H1 (cell line): ENCODE results near the gene TIGD6. TPM values are rescaled to one million over a fixed set of nuclear protein-coding genes. Genes with fewer than 3 reads are reported as not detected.

Experiments used
- CTCF ChIA-PET: fragments of 300-600 bp; sonication (Branson Sonifier 250); formaldehyde crosslinking; loops from one replicate; lab custom pipeline; 2021; ENCODE audit not compliant: partially characterized antibody; lab: Charles Lee
- POLR2A ChIA-PET: fragments of 300-600 bp; sonication (Branson Sonifier 250); formaldehyde crosslinking; loops from one replicate; lab custom pipeline; 2021; ENCODE audit warnings: inconsistent platforms; ENCODE audit not compliant: partially characterized antibody; lab: Charles Lee
- DNase-seq, 2 experiments: peaks; one replicate each; pipeline versions ENCODE4 v3.0.0 to v3.0.0-alpha.2; 2010 to 2022; ENCODE audit warnings: low spot score in 2 of 2, low read depth in 1 of 2, mixed read lengths in 1 of 2
- FAIRE-seq: peaks from 2 replicates; lab custom pipeline; 2011; peaks lifted over from hg19 to GRCh38; lab: Jason Lieb, UNC
- H2AFZ ChIP-seq: 2 replicates; pipeline ENCODE4 v1.8.1; 2012; ENCODE audit warnings: low read length, inconsistent platforms
- H2AK5ac ChIP-seq: 2 replicates; pipeline ENCODE4 v1.6.1; 2013; ENCODE audit warnings: low read depth, low read length
- H2BK120ac ChIP-seq: replicated peaks from 2 replicates; pipeline ENCODE3; 2013; ENCODE audit warnings: low read depth, low read length, inconsistent platforms
- H2BK12ac ChIP-seq: 2 replicates; pipeline ENCODE4 v1.6.1; 2013; ENCODE audit warnings: low read depth, low read length
- H2BK15ac ChIP-seq: 2 replicates; pipeline ENCODE4 v1.6.1; 2013; ENCODE audit warnings: low read length
- H2BK20ac ChIP-seq: 2 replicates; pipeline ENCODE4 v1.6.1; 2013; ENCODE audit warnings: low read length
- H2BK5ac ChIP-seq: 2 replicates; pipeline ENCODE4 v1.6.1; 2013; ENCODE audit warnings: low read depth, low read length
- H3K14ac ChIP-seq: 2 replicates; pipeline ENCODE4 v1.6.1; 2013; ENCODE audit warnings: inconsistent platforms; ENCODE audit not compliant: insufficient read length
- H3K18ac ChIP-seq: 2 replicates; pipeline ENCODE4 v1.6.1; 2013; ENCODE audit warnings: low read length; ENCODE audit errors: extremely low read depth
- H3K23ac ChIP-seq: 2 replicates; pipeline ENCODE4 v1.6.1; 2013; ENCODE audit warnings: inconsistent platforms; ENCODE audit not compliant: insufficient read length
- H3K23me2 ChIP-seq: 2 replicates; pipeline ENCODE4 v1.6.1; 2013; ENCODE audit warnings: low read depth, low read length
- H3K27ac ChIP-seq: 2 replicates; pipeline ENCODE4 v1.6.1; 2011; ENCODE audit warnings: low read depth, low read length, inconsistent platforms
- H3K27me3 ChIP-seq, 4 experiments: replicated peaks in 1 of 4; 1 replicate in 1 of 4; 2 replicates in 3 of 4; pipeline versions ENCODE4 v1.6.1 to v1.8.1; 2011 to 2013; ENCODE audit warnings: low read length in 3 of 4, mild to moderate bottlenecking in 3 of 4, inconsistent platforms in 2 of 4, mixed read lengths in 2 of 4, moderate library complexity in 1 of 4; ENCODE audit not compliant: control insufficient read depth in 3 of 4, insufficient read depth in 3 of 4; ENCODE audit errors: extremely low read depth in 1 of 4
- H3K36me3 ChIP-seq, 4 experiments: 2 replicates each; pipeline versions ENCODE4 v1.6.1 to v1.8.1; 2011 to 2013; ENCODE audit warnings: mild to moderate bottlenecking in 4 of 4, low read length in 3 of 4, moderate library complexity in 2 of 4, control low read depth in 1 of 4, inconsistent platforms in 1 of 4; ENCODE audit not compliant: insufficient read depth in 4 of 4, control insufficient read depth in 2 of 4
- H3K4ac ChIP-seq: replicated peaks from 2 replicates; pipeline ENCODE3; 2013; ENCODE audit warnings: low read length, low read depth, mixed read lengths, inconsistent platforms; ENCODE audit not compliant: insufficient read length
- H3K4me1 ChIP-seq, 4 experiments: replicated peaks in 1 of 4; 1 replicate in 1 of 4; 2 replicates in 3 of 4; pipeline versions ENCODE4 v1.6.1 to v1.8.1; 2011 to 2013; ENCODE audit warnings: low read length in 3 of 4, inconsistent platforms in 2 of 4, mixed read lengths in 1 of 4; ENCODE audit not compliant: insufficient read depth in 4 of 4, control insufficient read depth in 3 of 4
- H3K4me2 ChIP-seq, 2 experiments: 2 replicates each; pipeline versions ENCODE4 v1.6.1 to v1.8.1; 2011 to 2013; ENCODE audit warnings: low read depth in 2 of 2, low read length in 2 of 2, control low read depth in 1 of 2, inconsistent platforms in 1 of 2, mild to moderate bottlenecking in 1 of 2; ENCODE audit not compliant: insufficient read depth in 1 of 2
- H3K4me3 ChIP-seq, 4 experiments: fragments of 200-600, 300-600 bp in 1 of 4; sonication (generic), shearing (Covaris generic), sonication (Bioruptor Twin) in 1 of 4; 2 replicates each; pipeline versions ENCODE4 v1.5.1 to v1.8.1; 2011 to 2016; ENCODE audit warnings: low read length in 4 of 4, low read depth in 3 of 4, control low read depth in 2 of 4, inconsistent platforms in 2 of 4, mild to moderate bottlenecking in 2 of 4, mixed read lengths in 1 of 4, moderate library complexity in 1 of 4; ENCODE audit not compliant: insufficient read depth in 2 of 4; ENCODE audit errors: extremely low read depth in 1 of 4
- H3K56ac ChIP-seq: replicated peaks from 2 replicates; pipeline ENCODE3; 2013; ENCODE audit warnings: low read depth, mild to moderate bottlenecking, mixed read lengths, low read length, inconsistent platforms; ENCODE audit not compliant: insufficient read length
- H3K79me1 ChIP-seq: 2 replicates; pipeline ENCODE4 v1.6.1; 2013; ENCODE audit warnings: low read depth, low read length, control low read depth
- H3K79me2 ChIP-seq, 2 experiments: 2 replicates each; pipeline versions ENCODE4 v1.6.1 to v1.8.1; 2012 to 2013; ENCODE audit warnings: low read length in 2 of 2, mild to moderate bottlenecking in 2 of 2, inconsistent platforms in 1 of 2; ENCODE audit not compliant: insufficient read depth in 2 of 2, control insufficient read depth in 1 of 2
- H3K9ac ChIP-seq, 4 experiments: replicated peaks in 1 of 4; 1 replicate in 1 of 4; 2 replicates in 3 of 4; pipeline versions ENCODE4 v1.6.1 to v1.8.1; 2011 to 2013; ENCODE audit warnings: low read depth in 3 of 4, low read length in 3 of 4, control low read depth in 2 of 4, mild to moderate bottlenecking in 2 of 4, moderate library complexity in 2 of 4, inconsistent platforms in 1 of 4; ENCODE audit errors: extremely low read depth in 1 of 4
- H3K9me3 ChIP-seq, 2 experiments: 2 replicates each; pipeline versions ENCODE4 v1.6.1 to v1.8.1; 2012 to 2013; ENCODE audit warnings: mild to moderate bottlenecking in 2 of 2, moderate library complexity in 2 of 2, control low read depth in 1 of 2, inconsistent platforms in 1 of 2, low read depth in 1 of 2, low read length in 1 of 2, mixed read lengths in 1 of 2; ENCODE audit not compliant: insufficient read depth in 2 of 2
- H4K20me1 ChIP-seq, 2 experiments: replicated peaks in 1 of 2; 2 replicates each; pipeline versions ENCODE3 to v1.8.1; 2011 to 2013; ENCODE audit warnings: inconsistent platforms in 2 of 2, low read length in 2 of 2, mild to moderate bottlenecking in 1 of 2; ENCODE audit not compliant: insufficient read depth in 2 of 2, control insufficient read depth in 1 of 2
- H4K5ac ChIP-seq: 2 replicates; pipeline ENCODE4 v1.6.1; 2013; ENCODE audit warnings: low read length, low read depth, mixed read lengths, inconsistent platforms; ENCODE audit not compliant: insufficient read length
- H4K8ac ChIP-seq: 2 replicates; pipeline ENCODE4 v1.8.0; 2013; ENCODE audit warnings: mild to moderate bottlenecking, moderate library complexity, low read length, inconsistent platforms; ENCODE audit not compliant: insufficient read depth; ENCODE audit errors: extremely low read depth
- H4K91ac ChIP-seq: replicated peaks from 2 replicates; pipeline ENCODE3; 2013; ENCODE audit warnings: low read length, mixed read lengths, inconsistent platforms; ENCODE audit not compliant: insufficient read length
- ATF2 ChIP-seq: IDR thresholded peaks from 2 replicates; pipeline ENCODE4 v1.6.1; 2012; ENCODE audit warnings: low read length, inconsistent platforms
- BACH1 ChIP-seq: IDR thresholded peaks from 2 replicates; pipeline ENCODE4 v1.6.1; 2012; ENCODE audit warnings: low read length, improper control_type of control experiment
- CREB1 ChIP-seq: IDR thresholded peaks from 2 replicates; pipeline ENCODE4 v1.6.1; 2012; ENCODE audit warnings: inconsistent platforms
- HDAC2 ChIP-seq, 2 experiments: fragments of 300-600 bp in 1 of 2; sonication (generic) in 1 of 2; IDR thresholded peaks; 2 replicates each; pipeline ENCODE4 v1.6.1; 2011 to 2012; ENCODE audit warnings: low read depth in 2 of 2, low read length in 2 of 2, mild to moderate bottlenecking in 2 of 2, moderate library complexity in 2 of 2, borderline replicate concordance in 1 of 2, inconsistent platforms in 1 of 2
- NRF1 ChIP-seq: IDR thresholded peaks from 2 replicates; pipeline ENCODE4 v1.6.1; 2011; ENCODE audit warnings: mild to moderate bottlenecking, low read depth, low read length, improper control_type of control experiment
- POLR2A ChIP-seq, 2 experiments: IDR thresholded peaks; 1 replicate in 1 of 2; 2 replicates in 1 of 2; pipeline ENCODE4 v1.6.1; 2011; ENCODE audit warnings: low read depth in 2 of 2, low read length in 2 of 2, mild to moderate bottlenecking in 2 of 2; ENCODE audit errors: control extremely low read depth in 1 of 2
- SIX5 ChIP-seq: IDR thresholded peaks from 2 replicates; pipeline ENCODE4 v1.6.1; 2011; ENCODE audit warnings: mild to moderate bottlenecking, low read depth, low read length
- SUZ12 ChIP-seq: fragments of 200-600 bp; sonication (generic); IDR thresholded peaks from 2 replicates; pipeline ENCODE4 v1.6.1; 2012; ENCODE audit warnings: mild to moderate bottlenecking, inconsistent platforms, low read length, moderate library complexity, mixed read lengths
- YY1 ChIP-seq: IDR thresholded peaks from 2 replicates; pipeline ENCODE4 v1.6.1; 2011; ENCODE audit warnings: low read depth, mild to moderate bottlenecking, low read length
- WGBS, 2 experiments: shearing (Covaris generic) in 1 of 2; methylation state at CpG; one replicate each; pipeline versions ENCODE4 v1.1.6 to v1.1.7; 2013 to 2015; ENCODE audit warnings: low lambda C conversion rate in 2 of 2, mixed read lengths in 2 of 2, inconsistent platforms in 1 of 2, low coverage in 1 of 2, missing lambda C conversion rate in 1 of 2; ENCODE audit not compliant: insufficient replicate concordance in 2 of 2, insufficient coverage in 1 of 2, insufficient read length in 1 of 2; ENCODE audit errors: extremely low coverage in 1 of 2, missing lambda C conversion rate in 1 of 2; 5-methylcytosine and 5-hydroxymethylcytosine counted together
- polyA plus RNA-seq, 7 experiments: library from polyadenylated mRNA; depleted of rRNA in 3 of 7; stranded (reverse) in 5 of 7; unstranded in 2 of 7; fragments of >200 nt in 5 of 7; fragments of 200-250 nt in 2 of 7; gene quantifications; 1 replicate in 5 of 7; 2 replicates in 1 of 7; 4 replicates in 1 of 7; pipeline versions ENCODE4 v1.2.1 to v1.2.3, GENCODE V29; 2011 to 2013; ENCODE audit warnings: missing spikeins in 2 of 7, mixed read lengths in 2 of 7
- total RNA-seq: library from RNA; stranded (reverse); fragmentation: NEBNext Ultra II Directional; extraction: Animal tissue kit (Norgen Biotek cat#: 25700); gene quantifications from 2 replicates; pipeline ENCODE4 v1.2.1, GENCODE V29; 2021

The TIGD6 gene
- total and polyA plus RNA-seq, 2 of the 8 experiments (the other 6 are each of a cell fraction or from before 2014, with no cell fraction given): 1.3 to 2.4 TPM

GRCh38 chr5:149960272-149961185, 39.9 kb downstream of the TIGD6 start, which contains the start of gene SLC26A2:
Gene SLC26A2 (plus strand): TSS chr5:149960758. CDS start chr5:149977653, 16,895 bp downstream.
- no peaks in the 10 kb centered on the region for H3K79me1 ChIP-seq
- H3K36me3 ChIP-seq: no peaks in the 10 kb centered on the region
- peaks cover 0 to 5% (median 1%) of the 10 kb centered on the region in 4 experiments; a peak in 3 of 7 replicates for H3K27me3 ChIP-seq
- DNase-seq (peak; percentile 92 to 94), FAIRE-seq (no peak)
- peak within 1 kb of the TSS; percentile 66 for H2BK5ac ChIP-seq
- H3K23ac ChIP-seq: no peak within 1 kb of the TSS
- peaks cover 0 to 8% (median 5%) of the 10 kb centered on the region in 4 experiments; a peak in 4 of 7 replicates for H3K4me1 ChIP-seq
- peak within 1 kb of the TSS; percentile 26; the same call in 1 of the 2 replicates for H3K27ac ChIP-seq
- H3K56ac ChIP-seq: peak within 1 kb of the TSS; percentile 88
- H3K9ac ChIP-seq: peak within 1 kb of the TSS in 3 of 4 experiments; percentile 51 to 60 (median 58); a peak in 6 of 7 replicates
- H3K9me3 ChIP-seq: no peaks in the 10 kb centered on the region
- H2BK15ac ChIP-seq: peak within 1 kb of the TSS; percentile 29; the same call in 1 of the 2 replicates
- CTCF ChIA-PET: interaction anchor here (0.5 to 8.5 kb wide), 22 partner anchors 9 to 1562 kb away, joined by 3 to 112 read pairs (median 4); partner anchors contain the start of genes PDE6A and TIGD6
- POLR2A ChIA-PET: interaction anchor here (0.7 to 1.7 kb wide), 5 partner anchors 10 to 124 kb away, joined by 3 to 4 read pairs (median 3); no protein-coding TSS in a partner anchor
- peak within 1 kb of the TSS; percentile 71 to 95 for H3K4me2 ChIP-seq
- H3K23me2 ChIP-seq: peaks cover 9% of the 10 kb centered on the region
- H2BK12ac ChIP-seq: 0 out of 2 replicates have a peak within 1 kb of the TSS, but pooled peaks have one; percentile 27
- H4K5ac ChIP-seq: peak within 1 kb of the TSS; percentile 25
- peak within 1 kb of the TSS; percentile 47 for H4K91ac ChIP-seq
- H4K8ac ChIP-seq: peak within 1 kb of the TSS; percentile 68; the same call in 1 of the 2 replicates
- H3K79me2 ChIP-seq: no peaks in the 10 kb centered on the region
- H4K20me1 ChIP-seq: peaks cover 0 to 2% of the 10 kb centered on the region in 2 experiments
- 0% methylated on average over 58 of the region's 84 CpGs; no CpG with 5 or more reads in 1 of the 2 experiments for WGBS, 2 experiments
- H2BK20ac ChIP-seq: no peak within 1 kb of the TSS
- H3K4ac ChIP-seq: peak within 1 kb of the TSS; percentile 27
- H2AK5ac ChIP-seq: no peak within 1 kb of the TSS
- peak within 1 kb of the TSS; percentile 59 for H2AFZ ChIP-seq
- no peak within 1 kb of the TSS for H3K14ac ChIP-seq
- no peak within 1 kb of the TSS; the same call in 1 of the 2 replicates for H3K18ac ChIP-seq
- H3K4me3 ChIP-seq: peak within 1 kb of the TSS; percentile 72 to 87 (median 80)
- no peak within 1 kb of the TSS for H2BK120ac ChIP-seq
- TF ChIP-seq POLR2A (IDR thresholded peaks at IDR 0.05; ENCODE audit: control extremely low read depth in 1 of 2, low read depth in 2 of 2, low read length in 2 of 2) (peak; percentile 70 to 92), SIX5 (no peak), BACH1 (no peak), ATF2 (no peak), HDAC2 (IDR thresholded peaks at IDR 0.05; ENCODE audit: borderline replicate concordance in 1 of 2, low read depth in 2 of 2, low read length in 2 of 2) (peak in 1 of 2 experiments; percentile 15; a peak in 1 of 4 replicates), SUZ12 (no peak), NRF1 (no peak), YY1 (0 out of 2 replicates have a peak, but pooled peaks have one; percentile 8), CREB1 (peak; percentile 58; the same call in 1 of the 2 replicates)
